IPS DF 6.9 (cell line): ENCODE data around the gene COL12A1.

Experiments
- DNase-seq: peaks from one replicate; pipeline ENCODE4 v3.0.0-alpha.2; 2013; ENCODE audit warnings: low read depth, low spot score
- H3K27ac ChIP-seq: one replicate; pipeline ENCODE4 v1.5.1; 2013; ENCODE audit warnings: low read length, control low read depth
- H3K27me3 ChIP-seq: 2 replicates; pipeline ENCODE4 v1.6.1; 2013; ENCODE audit warnings: mild to moderate bottlenecking, low read length; ENCODE audit not compliant: control insufficient read depth, insufficient read depth
- H3K36me3 ChIP-seq: 2 replicates; pipeline ENCODE4 v1.6.1; 2013; ENCODE audit warnings: low read length; ENCODE audit not compliant: control insufficient read depth, insufficient read depth
- H3K4me1 ChIP-seq: 2 replicates; pipeline ENCODE4 v1.6.1; 2013; ENCODE audit warnings: low read length; ENCODE audit not compliant: control insufficient read depth, insufficient read depth
- H3K4me3 ChIP-seq: 2 replicates; pipeline ENCODE4 v1.5.1; 2013; ENCODE audit warnings: mild to moderate bottlenecking, low read length
- H3K9me3 ChIP-seq: 2 replicates; pipeline ENCODE4 v1.6.1; 2013; ENCODE audit warnings: low read length, inconsistent platforms; ENCODE audit not compliant: control insufficient read depth, insufficient read depth
- WGBS: extraction: QIAGEN DNeasy Blood & Tissue Kit; methylation state at CpG from one replicate; pipeline ENCODE4 v1.1.7; 2013; ENCODE audit warnings: mixed read lengths, missing lambda C conversion rate; ENCODE audit not compliant: insufficient read length, insufficient coverage; 5-methylcytosine and 5-hydroxymethylcytosine counted together

Gene COL12A1

DNA sequence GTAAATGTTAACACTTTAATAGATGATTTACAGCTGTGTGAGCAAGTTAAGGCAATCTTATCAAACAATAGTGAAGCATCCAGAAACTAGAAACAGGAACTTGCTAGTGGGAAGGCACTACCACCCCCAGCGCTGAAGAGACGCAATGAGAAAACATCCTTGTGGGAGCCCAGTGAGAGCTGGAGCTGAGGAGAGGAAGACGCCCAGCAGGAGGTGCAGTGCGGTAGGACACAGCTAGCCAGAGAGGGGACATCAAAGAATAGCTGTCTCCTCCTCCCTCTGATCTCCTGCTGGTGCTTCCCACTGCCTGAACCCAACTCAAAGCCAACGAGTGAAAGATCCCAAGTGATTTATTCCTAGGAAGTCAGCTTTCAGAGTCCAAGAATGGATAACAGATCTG, 140.3 kb downstream of the COL12A1 start:
- H3K4me1 ChIP-seq = no peaks in the 10 kb centered on the region
- no peak for DNase-seq
- no peaks in the 10 kb centered on the region for H3K9me3 ChIP-seq
- no peaks in the 10 kb centered on the region for H3K27me3 ChIP-seq
- no CpG with 5 or more reads among the region's 5 CpGs for WGBS
- no peak overlapping the region for H3K27ac ChIP-seq
- no peaks in the 10 kb centered on the region for H3K36me3 ChIP-seq
- no peak overlapping the region for H3K4me3 ChIP-seq

DNA sequence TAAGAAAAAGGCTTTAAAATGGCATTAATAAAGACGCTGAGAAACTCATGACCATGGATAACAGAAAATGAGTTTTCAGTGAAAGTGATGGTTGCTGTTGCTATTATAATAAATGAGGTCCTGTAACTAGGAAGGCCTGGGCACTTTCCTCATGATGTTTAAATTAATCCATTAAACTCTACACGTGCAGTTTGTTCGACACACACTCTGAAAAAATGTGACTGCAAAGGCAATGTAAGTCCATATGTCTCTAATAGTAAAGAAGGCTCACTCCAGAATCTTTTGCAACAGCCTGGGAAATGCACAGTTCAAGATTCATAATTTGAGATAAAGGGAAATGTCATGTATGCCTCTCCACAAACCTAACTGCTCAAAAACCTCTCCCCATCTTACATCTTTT, 153.4 kb downstream of the COL12A1 start:
- Histone ChIP-seq H3K9me3 (no peaks in the 10 kb centered on the region), H3K4me1 (no peaks in the 10 kb centered on the region), H3K27me3 (no peaks in the 10 kb centered on the region), H3K36me3 (no peaks in the 10 kb centered on the region), H3K4me3 (no peak overlapping the region), H3K27ac (no peak overlapping the region)
- no CpG with 5 or more reads among the region's 3 CpGs for WGBS
- DNase-seq = no peak

DNA sequence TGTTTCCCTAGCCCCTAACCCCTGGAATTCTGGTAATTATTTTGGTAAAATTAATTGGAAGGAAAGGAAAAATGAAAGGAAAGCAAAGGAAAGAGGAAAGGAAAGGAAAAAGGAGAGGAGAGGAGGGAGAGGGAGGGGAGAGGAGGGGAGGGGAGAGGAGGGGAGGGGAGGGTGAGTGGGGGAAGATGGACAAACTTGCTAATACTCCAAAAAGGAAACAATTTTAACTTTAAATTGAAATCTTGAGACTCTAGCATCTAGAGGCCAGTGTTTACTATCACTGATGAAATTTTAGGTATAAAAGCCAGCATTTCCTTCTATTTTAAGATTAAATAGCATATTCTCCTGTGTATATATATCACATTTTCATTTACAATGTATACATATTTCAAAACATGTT, 156.5 kb downstream of the COL12A1 start:
- H3K4me3 ChIP-seq = no peak overlapping the region
- no peaks in the 10 kb centered on the region for H3K9me3 ChIP-seq
- H3K27ac ChIP-seq = no peak overlapping the region
- H3K36me3 ChIP-seq = no peaks in the 10 kb centered on the region
- H3K4me1 ChIP-seq = no peaks in the 10 kb centered on the region
- H3K27me3 ChIP-seq = no peaks in the 10 kb centered on the region
- no peak for DNase-seq

DNA sequence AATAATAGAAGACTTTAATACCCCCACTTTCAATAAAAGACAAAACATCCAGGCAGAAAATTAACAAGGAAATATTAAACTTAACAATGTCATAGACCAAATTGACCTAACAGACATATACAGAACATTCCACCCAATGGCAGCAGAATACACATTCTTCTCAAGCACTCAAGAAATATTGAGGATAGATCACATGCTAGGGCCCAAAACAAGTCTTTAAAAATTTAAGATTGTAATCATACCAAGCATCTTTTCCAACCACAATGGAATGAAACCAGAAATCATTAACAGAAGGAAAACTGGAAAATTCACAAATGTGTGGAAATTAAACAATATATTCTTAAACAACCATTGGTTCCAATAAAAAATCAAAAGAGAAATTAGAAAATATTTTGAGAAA, 161.0 kb downstream of the COL12A1 start:
- no peaks in the 10 kb centered on the region for H3K36me3 ChIP-seq
- no peak for DNase-seq
- H3K27me3 ChIP-seq = no peaks in the 10 kb centered on the region

DNA sequence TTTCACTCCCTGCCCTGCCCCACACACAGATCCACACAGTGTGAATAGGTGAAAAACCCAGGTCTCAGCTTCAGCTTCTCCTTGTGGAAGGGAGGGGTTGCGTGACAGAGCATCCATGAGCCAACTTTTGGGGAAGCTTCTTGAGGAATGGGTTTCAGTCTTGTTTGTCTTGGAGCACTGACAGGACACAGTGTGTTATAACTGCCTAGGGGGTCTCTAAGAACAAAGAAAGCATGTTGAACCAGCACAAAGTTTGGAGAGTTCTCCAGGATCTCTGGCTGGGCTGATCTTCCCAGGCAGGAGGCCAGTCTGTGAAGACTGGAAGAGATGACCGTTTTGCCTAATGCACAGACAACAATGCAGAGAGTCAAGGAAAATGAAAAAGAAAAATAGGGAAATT, 164.5 kb downstream of the COL12A1 start:
- Histone ChIP-seq H3K27ac (no peak overlapping the region), H3K4me3 (no peak overlapping the region), H3K9me3 (no peaks in the 10 kb centered on the region), H3K36me3 (no peaks in the 10 kb centered on the region), H3K4me1 (no peaks in the 10 kb centered on the region), H3K27me3 (no peaks in the 10 kb centered on the region)
- no peak for DNase-seq
- no CpG with 5 or more reads among the region's 2 CpGs for WGBS

More for the DNA sequence above, 161.0 kb downstream of the COL12A1 start:
- H3K9me3 ChIP-seq = no peaks in the 10 kb centered on the region
- H3K4me3 ChIP-seq = no peak overlapping the region
- no peak overlapping the region for H3K27ac ChIP-seq
- H3K4me1 ChIP-seq = no peaks in the 10 kb centered on the region
